NCI-H1436 treated with DMSO at 0.1 percent for 48 hours (cell line): ENCODE measurements around the gene F8A3.
"Not testable (repeated sequence)": the region's sequence is repeated elsewhere in the genome, so short reads cannot be mapped to it uniquely, and the experiment has no call there.

Experiments
- DNase-seq: peaks from one replicate; lab custom pipeline; 2025; lab: John Stamatoyannopoulos, UW

Gene F8A3

GRCh38 chrX:155458471-155458870 lies at the start of gene F8A3:
Gene F8A3 (minus strand): TSS chrX:155458620. CDS start chrX:155458600, 20 bp downstream.
- not testable (repeated sequence) for DNase-seq

- DNase-seq = no peak
These were observed 46.9 kb upstream of the F8A3 start for GRCh38 chrX:155505296-155505695.

GRCh38 chrX:155495134-155495533 lies 36.7 kb upstream of the F8A3 start:
- DNase-seq = not testable (repeated sequence)

GRCh38 chrX:155491421-155491820 lies 33.0 kb upstream of the F8A3 start:
- not testable (repeated sequence) for DNase-seq

GRCh38 chrX:155477136-155477535 lies 18.7 kb upstream of the F8A3 start:
- DNase-seq = not testable (repeated sequence)

GRCh38 chrX:155466269-155466938 lies 8.0 kb upstream of the F8A3 start:
- DNase-seq = not testable (repeated sequence)

GRCh38 chrX:155460501-155460900 lies 2.1 kb upstream of the F8A3 start:
- DNase-seq = not testable (repeated sequence)

GRCh38 chrX:155457761-155458447 lies 516 bp downstream of the F8A3 start:
- DNase-seq = not testable (repeated sequence)

- DNase-seq = no peak
These were observed 17.3 kb downstream of the F8A3 start for GRCh38 chrX:155441097-155441496.

GRCh38 chrX:155435744-155436112 lies 22.7 kb downstream of the F8A3 start:
- no peak for DNase-seq

GRCh38 chrX:155434906-155435743 lies 23.3 kb downstream of the F8A3 start:
- DNase-seq = no peak

GRCh38 chrX:155417769-155418168 lies 40.7 kb downstream of the F8A3 start:
- DNase-seq = no peak
